GM12865 (cell line): ENCODE measurements around the gene ETS2.

Experiments used
- DNase-seq: peaks from one replicate; pipeline ENCODE4 v3.0.0; 2010; ENCODE audit warnings: low read depth
- H3K4me3 ChIP-seq: 2 replicates; pipeline ENCODE4 v1.5.1; 2011; ENCODE audit warnings: mild to moderate bottlenecking, low read depth, low read length, control low read depth
- TF ChIP-seq, protein P1 (sequence below): IDR thresholded peaks from 2 replicates; pipeline ENCODE4 v1.5.1; 2011; ENCODE audit warnings: low read length, control low read depth, low read depth, inconsistent platforms; ENCODE audit not compliant: insufficient read depth; ENCODE audit errors: missing control alignments

The ETS2 gene

DNA sequence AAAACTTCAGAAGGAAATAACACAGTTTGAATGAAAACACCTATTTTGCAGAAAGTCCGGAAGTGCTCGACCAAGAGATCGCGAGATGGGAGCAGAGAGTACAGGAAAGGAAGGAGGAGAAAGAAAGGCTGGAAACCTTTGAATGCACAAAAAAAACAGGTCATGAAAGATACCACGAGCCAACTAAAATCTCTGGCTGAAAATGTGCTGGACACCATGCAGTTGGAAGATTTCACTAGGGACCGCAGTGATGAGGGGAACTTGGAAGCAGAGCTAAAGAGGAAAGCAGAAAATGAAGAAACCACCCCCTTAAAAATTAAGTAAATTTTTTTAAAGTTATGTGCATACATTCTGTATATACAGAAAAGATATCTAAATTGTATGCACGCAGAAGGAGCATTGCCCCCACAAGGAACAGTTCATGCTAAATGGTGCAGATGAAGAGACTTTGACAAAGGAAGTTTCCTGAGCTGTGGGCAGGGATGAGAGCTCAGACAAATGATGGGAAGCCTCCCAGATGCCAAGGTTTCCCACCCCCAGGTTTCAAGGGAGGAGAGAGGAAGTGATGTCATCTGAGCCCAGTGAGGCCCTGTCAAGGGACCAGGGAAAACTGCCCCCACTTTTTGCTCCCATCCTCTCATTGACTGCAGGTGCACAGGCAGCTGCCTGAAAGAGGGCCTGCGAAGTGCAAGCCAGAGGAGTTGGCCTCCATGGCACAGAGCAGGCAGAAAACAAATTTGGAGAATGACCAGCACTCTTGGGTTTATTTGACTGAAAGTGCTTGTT, 52.5 kb downstream of the ETS2 start:
- no peak for DNase-seq
- H3K4me3 ChIP-seq: no peak overlapping the region
- TF ChIP-seq, protein P1, sequence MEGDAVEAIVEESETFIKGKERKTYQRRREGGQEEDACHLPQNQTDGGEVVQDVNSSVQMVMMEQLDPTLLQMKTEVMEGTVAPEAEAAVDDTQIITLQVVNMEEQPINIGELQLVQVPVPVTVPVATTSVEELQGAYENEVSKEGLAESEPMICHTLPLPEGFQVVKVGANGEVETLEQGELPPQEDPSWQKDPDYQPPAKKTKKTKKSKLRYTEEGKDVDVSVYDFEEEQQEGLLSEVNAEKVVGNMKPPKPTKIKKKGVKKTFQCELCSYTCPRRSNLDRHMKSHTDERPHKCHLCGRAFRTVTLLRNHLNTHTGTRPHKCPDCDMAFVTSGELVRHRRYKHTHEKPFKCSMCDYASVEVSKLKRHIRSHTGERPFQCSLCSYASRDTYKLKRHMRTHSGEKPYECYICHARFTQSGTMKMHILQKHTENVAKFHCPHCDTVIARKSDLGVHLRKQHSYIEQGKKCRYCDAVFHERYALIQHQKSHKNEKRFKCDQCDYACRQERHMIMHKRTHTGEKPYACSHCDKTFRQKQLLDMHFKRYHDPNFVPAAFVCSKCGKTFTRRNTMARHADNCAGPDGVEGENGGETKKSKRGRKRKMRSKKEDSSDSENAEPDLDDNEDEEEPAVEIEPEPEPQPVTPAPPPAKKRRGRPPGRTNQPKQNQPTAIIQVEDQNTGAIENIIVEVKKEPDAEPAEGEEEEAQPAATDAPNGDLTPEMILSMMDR: no peak

DNA sequence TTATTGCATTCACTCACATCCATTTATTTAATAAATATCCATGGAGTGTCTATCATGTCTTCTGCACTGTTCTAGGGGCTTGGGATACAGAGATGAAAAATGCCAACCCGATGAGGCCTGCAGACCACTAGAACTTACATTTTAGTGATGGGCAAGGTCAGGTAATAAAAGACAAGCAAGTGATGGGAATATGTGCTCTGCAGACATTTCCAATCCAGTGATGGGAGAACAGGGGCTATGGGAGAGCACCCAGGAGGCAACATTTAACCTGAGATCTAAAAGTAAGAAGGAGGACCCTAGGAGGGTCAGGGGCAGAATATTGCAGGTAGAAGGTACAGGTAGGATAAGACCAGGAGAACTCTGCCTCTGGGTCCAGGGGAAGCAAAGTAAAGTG, 53.1 kb downstream of the ETS2 start:
- DNase-seq: no peak
- TF ChIP-seq, protein P1: no peak
- no peak overlapping the region for H3K4me3 ChIP-seq

DNA sequence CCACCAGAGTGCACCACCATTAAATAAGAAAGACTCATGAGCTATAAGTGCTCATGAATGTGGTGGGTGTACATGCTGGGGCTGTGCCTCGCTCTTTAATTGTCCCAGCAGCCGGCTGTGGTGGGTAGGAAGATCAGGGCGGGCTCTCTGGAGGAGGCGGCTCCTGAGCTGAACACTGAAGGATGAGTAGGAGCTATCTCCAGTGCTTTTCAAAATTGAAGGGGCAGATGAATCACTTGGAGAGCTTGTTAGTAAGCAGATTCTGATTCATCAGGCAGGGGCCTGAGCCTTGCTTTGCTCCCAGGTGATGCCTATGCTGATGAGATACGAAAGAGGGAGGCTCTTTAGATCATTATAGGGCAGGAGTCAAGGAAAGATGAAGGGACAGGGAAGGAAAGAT, 54.1 kb downstream of the ETS2 start:
- H3K4me3 ChIP-seq: no peak overlapping the region
- DNase-seq: no peak
- TF ChIP-seq, protein P1: no peak

DNA sequence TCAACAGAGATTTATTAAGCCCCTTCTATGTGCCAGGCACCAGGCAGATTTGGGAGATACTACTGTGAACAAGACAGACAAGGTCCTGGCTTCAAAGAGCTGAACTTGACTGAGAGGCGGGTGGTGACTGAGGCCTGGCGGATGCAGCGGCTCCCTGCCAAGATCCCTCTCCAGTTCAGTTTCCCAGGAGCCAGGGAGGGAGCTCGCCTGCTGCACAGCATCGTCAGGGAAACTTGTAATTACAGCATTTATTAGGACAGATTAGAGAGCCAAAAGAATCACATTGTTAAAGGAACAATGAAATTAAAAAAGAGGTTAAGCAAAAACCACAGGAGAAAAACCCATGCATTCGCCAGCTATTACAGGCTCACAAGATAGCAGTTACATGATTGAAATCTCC, 55.3 kb downstream of the ETS2 start:
- DNase-seq: no peak
- TF ChIP-seq, protein P1: no peak
- no peak overlapping the region for H3K4me3 ChIP-seq

DNA sequence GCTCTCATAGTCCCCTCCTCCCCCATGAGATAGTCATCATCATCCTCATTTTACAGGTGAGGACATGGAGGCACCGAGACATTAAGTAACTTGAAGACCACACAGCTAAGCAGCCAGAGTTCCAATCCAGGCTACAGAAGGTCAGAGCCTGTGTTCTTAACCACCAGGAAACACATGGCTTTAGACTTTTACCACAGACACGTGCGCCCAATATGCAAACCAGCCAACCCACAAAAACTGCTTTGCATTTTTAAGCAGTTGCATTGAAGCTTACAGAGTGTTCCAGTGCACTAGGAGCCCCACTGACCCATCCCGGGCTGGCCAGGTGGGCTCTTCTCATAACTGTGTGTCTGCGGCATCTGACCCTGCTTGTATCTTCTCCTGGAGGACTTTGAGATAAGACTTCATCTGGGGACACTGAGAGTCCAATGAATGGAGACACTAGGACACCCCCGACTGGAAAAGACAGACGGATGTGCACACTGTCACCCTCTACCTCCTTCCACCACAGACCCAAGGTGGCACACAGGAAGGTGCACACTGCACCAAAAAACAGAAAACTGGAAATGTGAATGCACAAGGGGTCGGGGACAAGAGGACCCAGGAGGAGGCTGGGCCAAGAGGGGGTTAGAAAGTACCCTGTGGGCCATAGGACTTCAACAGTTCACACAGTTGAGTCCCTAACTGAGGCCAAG, 56.4 kb downstream of the ETS2 start:
- DNase-seq: peak; percentile 74
- H3K4me3 ChIP-seq: no peak overlapping the region
- TF ChIP-seq, protein P1: no peak

DNA sequence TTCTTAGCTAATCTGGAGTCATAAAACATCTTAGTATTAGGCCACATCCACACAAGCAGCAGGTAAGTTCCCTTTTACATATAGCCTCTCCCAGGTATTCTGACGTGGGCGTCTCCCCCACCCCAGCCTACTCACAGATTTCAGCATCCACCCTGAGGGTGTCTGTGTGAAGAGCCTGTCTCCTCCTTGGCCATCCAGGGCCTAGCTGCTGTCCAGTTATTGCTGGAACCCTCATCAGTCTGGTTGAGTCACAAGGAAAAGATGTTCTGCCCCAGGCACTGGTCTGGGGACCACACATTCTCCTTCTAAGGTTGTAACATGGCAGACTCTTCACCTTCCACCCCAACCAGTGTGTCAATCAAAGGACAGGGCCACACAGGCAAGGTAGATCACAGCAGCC, 57.6 kb downstream of the ETS2 start:
- no peak overlapping the region for H3K4me3 ChIP-seq
- TF ChIP-seq, protein P1: no peak
- DNase-seq: no peak
